ENCODE data around the gene NCKAP5. TPM values are rescaled to one million over a fixed set of nuclear protein-coding genes. Genes with fewer than 3 reads are reported as not detected.

The NCKAP5 gene
- total RNA-seq, 2 experiments from 2014 or later: not detected

DNA sequence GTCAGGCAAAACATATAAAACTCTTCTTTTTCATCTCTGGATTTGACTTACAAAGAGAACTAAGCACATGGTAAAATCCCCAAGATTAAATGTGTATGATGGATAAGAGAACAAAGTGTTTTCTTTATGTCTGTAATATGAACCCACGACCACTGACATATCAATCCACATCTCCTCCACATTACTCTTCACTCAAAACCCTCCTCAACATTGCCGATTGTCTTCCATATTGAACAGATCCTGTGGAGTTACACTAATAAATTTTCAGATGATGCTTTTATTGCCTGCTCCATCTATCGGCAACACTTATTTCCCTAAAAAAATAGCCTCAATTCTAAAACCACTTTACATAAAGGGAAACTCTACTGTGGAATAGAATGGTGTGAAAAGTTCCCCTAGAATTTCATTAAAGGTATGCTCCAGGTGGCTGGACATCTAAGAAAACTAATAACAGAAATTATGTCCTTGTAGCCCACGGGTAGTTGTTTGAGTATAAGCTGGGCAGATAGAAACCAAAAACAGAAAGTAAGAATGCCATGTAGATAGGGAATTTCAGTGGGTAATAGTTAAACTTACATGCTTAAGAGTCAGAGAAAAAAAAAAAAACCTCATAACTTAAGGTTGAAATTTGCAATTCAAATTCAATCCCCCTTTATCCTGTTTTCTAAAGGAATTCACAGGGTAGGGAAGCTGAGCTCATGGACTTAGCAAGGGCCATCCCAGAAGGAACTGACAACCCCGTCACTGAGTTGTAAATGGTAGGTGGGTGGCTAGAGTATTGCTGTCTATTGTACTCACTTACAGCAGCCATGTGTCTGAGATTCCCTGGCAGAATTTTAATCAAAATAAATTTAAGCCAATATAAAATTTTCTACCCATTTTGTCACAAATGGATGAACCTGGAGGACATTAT is 592.8 kb downstream of the NCKAP5 start:
- H3K36me3 Mint-ChIP-seq (ENCODE audit: low read depth): no peaks in the 10 kb centered on the region
- ATAC-seq (no peak), DNase-seq (no peak)
- no peaks in the 10 kb centered on the region for H3K4me1 Mint-ChIP-seq (ENCODE audit: low read depth)
- H3K27ac Mint-ChIP-seq: no peak overlapping the region
- CTCF ChIA-PET: no interaction called here
- H3K9me3 Mint-ChIP-seq: no peaks in the 10 kb centered on the region
- no peak overlapping the region for H3K4me3 Mint-ChIP-seq
- no peaks in the 10 kb centered on the region for H3K27me3 Mint-ChIP-seq
- intact Hi-C loops (cut with micrococcal nuclease): no loop called here
- POLR2A ChIA-PET: no interaction called here
- TF ChIP-seq, protein P1, sequence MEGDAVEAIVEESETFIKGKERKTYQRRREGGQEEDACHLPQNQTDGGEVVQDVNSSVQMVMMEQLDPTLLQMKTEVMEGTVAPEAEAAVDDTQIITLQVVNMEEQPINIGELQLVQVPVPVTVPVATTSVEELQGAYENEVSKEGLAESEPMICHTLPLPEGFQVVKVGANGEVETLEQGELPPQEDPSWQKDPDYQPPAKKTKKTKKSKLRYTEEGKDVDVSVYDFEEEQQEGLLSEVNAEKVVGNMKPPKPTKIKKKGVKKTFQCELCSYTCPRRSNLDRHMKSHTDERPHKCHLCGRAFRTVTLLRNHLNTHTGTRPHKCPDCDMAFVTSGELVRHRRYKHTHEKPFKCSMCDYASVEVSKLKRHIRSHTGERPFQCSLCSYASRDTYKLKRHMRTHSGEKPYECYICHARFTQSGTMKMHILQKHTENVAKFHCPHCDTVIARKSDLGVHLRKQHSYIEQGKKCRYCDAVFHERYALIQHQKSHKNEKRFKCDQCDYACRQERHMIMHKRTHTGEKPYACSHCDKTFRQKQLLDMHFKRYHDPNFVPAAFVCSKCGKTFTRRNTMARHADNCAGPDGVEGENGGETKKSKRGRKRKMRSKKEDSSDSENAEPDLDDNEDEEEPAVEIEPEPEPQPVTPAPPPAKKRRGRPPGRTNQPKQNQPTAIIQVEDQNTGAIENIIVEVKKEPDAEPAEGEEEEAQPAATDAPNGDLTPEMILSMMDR (IDR thresholded peaks at IDR 0.05): no peak

DNA sequence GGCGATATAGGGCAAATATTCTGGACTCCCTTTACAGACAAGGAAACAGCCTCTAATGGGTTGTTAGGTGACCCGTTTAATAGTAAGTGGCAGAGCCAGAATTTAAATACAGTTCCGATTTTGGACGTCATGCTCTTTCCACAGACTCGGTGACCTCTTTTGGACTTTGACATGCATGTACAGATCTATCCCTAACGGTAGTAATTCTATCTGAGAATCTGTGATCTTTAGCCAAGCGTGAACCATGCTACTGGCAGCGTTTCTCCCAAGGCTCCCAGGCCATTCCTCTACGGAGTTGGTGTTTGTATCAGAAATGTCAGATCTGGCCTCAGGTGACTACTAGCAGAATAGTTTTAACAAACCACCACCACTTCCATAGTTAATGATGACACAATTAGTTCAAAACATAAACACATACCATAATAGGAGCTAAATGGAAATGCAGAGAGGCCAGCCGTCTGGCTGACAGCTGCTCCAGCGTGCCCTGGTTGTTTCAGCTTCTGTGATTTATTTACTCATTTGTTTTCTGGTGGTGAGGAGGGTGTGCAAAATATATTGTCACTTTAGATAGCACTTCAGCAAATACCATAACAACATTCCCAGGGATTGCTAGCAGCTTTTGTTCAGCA is 593.7 kb downstream of the NCKAP5 start:
- CTCF ChIA-PET: no interaction called here
- Mint-ChIP-seq H3K27me3 (no peaks in the 10 kb centered on the region), H3K4me3 (no peak overlapping the region), H3K4me1 (ENCODE audit: low read depth) (no peaks in the 10 kb centered on the region), H3K27ac (no peak overlapping the region), H3K9me3 (no peaks in the 10 kb centered on the region), H3K36me3 (ENCODE audit: low read depth) (no peaks in the 10 kb centered on the region)
- DNase-seq: no peak
- intact Hi-C loops (cut with micrococcal nuclease): no loop called here
- no peak for ATAC-seq
- POLR2A ChIA-PET: no interaction called here
- TF ChIP-seq, protein P1 (IDR thresholded peaks at IDR 0.05): no peak

DNA sequence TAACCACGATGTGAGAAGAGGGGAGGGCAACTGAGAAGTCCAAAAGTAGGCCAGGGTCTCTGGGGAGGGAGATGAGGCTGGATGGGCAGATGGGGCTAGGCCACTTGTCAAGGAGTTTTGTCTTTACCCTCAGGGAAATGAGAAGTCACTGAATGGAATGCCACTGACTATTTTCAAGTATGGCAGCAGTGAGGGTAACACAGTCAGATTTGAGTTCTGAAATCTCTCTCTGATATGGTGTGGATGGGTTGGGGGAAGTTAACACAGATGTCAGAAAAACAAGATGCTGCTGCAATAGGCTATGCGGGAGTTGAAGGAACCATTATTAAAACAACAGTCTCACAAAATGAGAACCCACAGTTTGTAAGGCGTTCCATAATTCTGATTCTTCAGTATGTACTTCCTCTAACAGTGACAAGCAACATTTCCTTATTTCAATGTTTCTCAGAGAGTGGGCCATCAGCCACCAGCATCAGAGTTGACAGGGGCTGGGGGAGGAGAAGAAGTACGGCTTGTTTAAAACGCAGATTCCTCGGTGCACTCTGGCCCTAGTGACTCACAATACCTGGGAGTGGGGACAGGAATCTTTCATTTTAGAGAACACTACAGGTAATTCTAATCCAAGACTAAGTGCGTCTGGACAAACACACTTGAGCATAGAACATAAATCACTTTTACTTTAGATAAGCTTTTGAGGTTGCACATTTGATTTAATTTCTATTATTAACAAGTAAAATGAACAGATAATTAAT is 596.8 kb downstream of the NCKAP5 start:
- H3K4me3 Mint-ChIP-seq: no peak overlapping the region
- CTCF ChIA-PET: no interaction called here
- H3K36me3 Mint-ChIP-seq (ENCODE audit: low read depth): no peaks in the 10 kb centered on the region
- H3K4me1 Mint-ChIP-seq (ENCODE audit: low read depth): no peaks in the 10 kb centered on the region
- TF ChIP-seq, protein P1 (IDR thresholded peaks at IDR 0.05): no peak
- ATAC-seq (no peak), DNase-seq (no peak)
- intact Hi-C loops (cut with micrococcal nuclease): no loop called here
- H3K27ac Mint-ChIP-seq: no peak overlapping the region
- H3K27me3 Mint-ChIP-seq: no peaks in the 10 kb centered on the region
- POLR2A ChIA-PET: no interaction called here
- H3K9me3 Mint-ChIP-seq: no peaks in the 10 kb centered on the region

DNA sequence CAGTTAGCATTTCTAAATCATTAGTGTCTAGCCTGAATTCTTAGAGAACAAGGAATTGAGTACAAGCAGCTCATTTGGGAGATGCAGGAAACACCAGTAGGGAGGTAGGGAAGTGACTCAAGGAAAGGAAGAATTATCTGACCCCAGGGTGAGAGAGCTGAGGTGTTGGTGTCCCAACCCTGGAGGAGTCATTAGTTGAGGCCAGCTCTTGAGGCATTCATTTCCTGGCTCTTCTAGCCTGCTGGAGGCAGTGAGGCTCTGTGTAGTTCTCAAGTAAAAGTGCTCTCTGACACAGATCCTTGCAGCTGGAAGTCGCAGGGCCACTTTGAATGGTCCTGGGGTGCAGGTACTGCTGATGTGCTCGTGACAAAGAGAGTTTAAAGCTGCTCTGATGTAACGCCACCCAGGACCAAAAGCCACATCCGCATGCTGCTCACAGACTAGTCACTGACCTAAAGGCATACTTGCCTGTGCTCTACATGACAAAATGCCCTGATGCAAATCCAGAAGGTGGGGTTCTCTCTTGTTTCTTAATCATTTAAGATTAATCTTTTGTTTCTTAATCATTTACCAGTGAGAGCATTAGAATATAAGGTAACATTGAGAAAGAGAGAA is 598.8 kb downstream of the NCKAP5 start:
- POLR2A ChIA-PET: no interaction called here
- ATAC-seq (no peak), DNase-seq (no peak)
- intact Hi-C loops (cut with micrococcal nuclease): no loop called here
- Mint-ChIP-seq H3K27ac (no peak overlapping the region), H3K4me1 (ENCODE audit: low read depth) (no peaks in the 10 kb centered on the region), H3K4me3 (no peak overlapping the region), H3K36me3 (ENCODE audit: low read depth) (no peaks in the 10 kb centered on the region), H3K9me3 (no peaks in the 10 kb centered on the region), H3K27me3 (no peaks in the 10 kb centered on the region)
- CTCF ChIA-PET: no interaction called here
- TF ChIP-seq, protein P1 (IDR thresholded peaks at IDR 0.05): no peak
